Skeletal muscle satellite cell (primary cell): Measurements from ENCODE around the gene CD8A.

Experiments used
- H3K27me3 ChIP-seq: 2 replicates; pipeline ENCODE4 v1.7.0; 2013; ENCODE audit warnings: low read length; ENCODE audit not compliant: control insufficient read depth, insufficient read depth
- H3K36me3 ChIP-seq: 2 replicates; pipeline ENCODE4 v1.7.0; 2013; ENCODE audit warnings: mild to moderate bottlenecking, control low read depth, low read length; ENCODE audit not compliant: insufficient read depth
- H3K4me1 ChIP-seq: 2 replicates; pipeline ENCODE4 v1.7.0; 2013; ENCODE audit warnings: low read length; ENCODE audit not compliant: control insufficient read depth, insufficient read depth
- H3K4me2 ChIP-seq: 2 replicates; pipeline ENCODE4 v1.7.0; 2013; ENCODE audit warnings: mild to moderate bottlenecking, low read length
- H3K4me3 ChIP-seq: 2 replicates; pipeline ENCODE4 v1.7.0; 2013; ENCODE audit warnings: low read length
- H3K9ac ChIP-seq: 2 replicates; pipeline ENCODE4 v1.7.0; 2013; ENCODE audit warnings: mild to moderate bottlenecking, low read depth, low read length, moderate library complexity
- H3K9me3 ChIP-seq: replicated peaks from 2 replicates; pipeline ENCODE4 v1.7.0; 2013; ENCODE audit warnings: mild to moderate bottlenecking, control low read depth, low read length

Gene CD8A

DNA sequence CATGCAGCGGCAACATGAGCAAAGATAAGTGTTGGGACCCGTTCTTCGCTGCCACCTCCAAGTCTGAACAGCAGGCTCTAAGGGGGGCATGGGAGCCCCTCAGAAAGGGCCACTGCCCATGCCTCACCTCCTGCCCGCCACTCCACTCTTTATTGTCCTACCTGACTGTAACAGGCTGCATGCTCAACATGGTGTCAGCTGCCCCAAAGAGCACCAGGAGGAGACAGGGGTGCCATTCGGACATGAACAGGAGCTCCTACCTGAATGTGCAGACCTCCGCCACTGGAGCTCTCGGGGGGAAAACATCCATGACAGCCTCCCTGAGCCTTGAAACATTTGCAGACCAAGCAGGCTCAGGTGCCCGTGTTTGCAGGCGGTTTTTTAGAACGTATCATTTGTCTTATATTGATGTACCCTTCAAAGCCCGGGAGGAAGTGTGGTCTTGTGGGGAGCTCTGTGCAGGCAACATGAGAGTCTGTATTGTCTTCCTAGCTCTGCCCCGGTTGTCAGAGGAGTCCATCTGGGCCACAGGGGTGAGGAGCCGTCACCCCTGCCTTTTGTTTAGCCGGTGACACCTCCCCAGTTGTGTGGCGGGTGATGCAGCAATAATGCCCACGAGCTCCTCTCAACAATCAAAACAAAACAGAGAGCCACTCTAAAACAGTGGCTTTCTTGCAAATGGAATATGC is 35.1 kb upstream of the CD8A start:
- H3K4me1 ChIP-seq, result no peaks in the 10 kb centered on the region
- no peaks in the 10 kb centered on the region for H3K36me3 ChIP-seq
- H3K27me3 ChIP-seq, result peaks cover 29% of the 10 kb centered on the region
- no peaks in the 10 kb centered on the region for H3K9me3 ChIP-seq
- no peak overlapping the region for H3K4me2 ChIP-seq
- no peak overlapping the region for H3K4me3 ChIP-seq
- no peak overlapping the region for H3K9ac ChIP-seq

DNA sequence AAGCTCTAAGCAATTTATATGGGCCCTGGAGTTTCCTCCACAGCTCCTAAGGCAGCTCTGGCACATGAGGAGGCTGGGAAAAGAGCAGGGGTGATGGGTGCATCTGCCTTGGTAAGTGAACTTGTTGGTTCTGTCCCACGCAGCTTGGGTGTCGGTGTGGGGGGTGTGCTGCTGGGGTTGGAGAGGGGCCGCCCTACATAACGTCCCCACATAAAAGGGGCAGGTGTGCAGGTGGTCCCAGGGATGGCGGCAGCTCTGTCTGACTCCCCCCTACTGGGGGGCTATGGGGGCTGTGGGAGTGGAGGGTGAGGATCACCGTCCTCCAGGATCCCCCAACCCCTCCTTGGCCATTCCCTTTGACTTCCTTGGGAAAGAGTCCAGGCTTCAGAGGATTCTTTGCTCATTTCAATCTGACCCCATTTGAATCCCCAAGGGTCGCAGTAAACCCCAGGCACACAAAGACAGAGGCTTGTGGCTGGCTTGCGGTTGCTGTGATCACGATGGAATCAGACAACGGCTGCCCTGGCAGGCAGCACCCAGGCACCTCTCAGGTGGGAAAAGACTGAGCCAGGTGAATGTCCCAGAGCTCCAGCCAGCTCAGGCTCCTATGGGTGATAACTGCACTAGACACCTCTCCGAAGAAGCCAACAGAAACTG is 34.5 kb upstream of the CD8A start:
- H3K27me3 ChIP-seq, result peaks cover 32% of the 10 kb centered on the region
- H3K9me3 ChIP-seq, result no peaks in the 10 kb centered on the region
- H3K9ac ChIP-seq, result no peak overlapping the region
- no peak overlapping the region for H3K4me2 ChIP-seq
- no peak overlapping the region for H3K4me3 ChIP-seq
- no peaks in the 10 kb centered on the region for H3K36me3 ChIP-seq
- no peaks in the 10 kb centered on the region for H3K4me1 ChIP-seq

DNA sequence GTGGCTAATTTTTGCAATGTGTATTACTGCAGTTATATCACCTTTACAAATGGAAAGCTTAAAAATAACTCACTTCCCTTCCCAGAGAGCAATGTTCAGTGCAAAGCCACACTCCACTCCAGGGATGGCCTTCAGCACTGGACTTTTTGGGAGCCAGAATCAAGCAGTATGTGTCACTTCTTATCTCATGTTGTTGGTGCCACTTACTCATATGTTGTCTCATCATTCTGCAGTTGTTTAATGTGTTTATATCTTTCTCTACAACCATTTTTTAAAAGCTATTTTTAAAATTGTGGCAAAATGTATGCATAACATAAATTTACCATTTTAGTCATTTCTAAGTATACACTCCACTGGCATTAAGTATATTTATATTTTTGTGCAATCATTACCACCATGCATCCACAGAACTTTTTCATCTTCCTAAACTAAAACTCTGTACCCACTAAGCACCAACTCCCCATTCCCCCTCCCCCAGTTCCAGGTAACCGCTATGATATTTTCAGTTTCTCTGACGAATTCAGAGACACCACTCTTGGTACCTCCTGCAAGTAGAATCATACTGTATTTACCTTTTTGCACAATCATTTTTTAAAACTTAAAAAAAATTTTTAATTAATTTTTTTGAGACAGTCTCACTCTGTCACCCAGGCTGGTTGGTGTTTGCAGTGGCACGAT is 32.1 kb upstream of the CD8A start:
- H3K27me3 ChIP-seq, result peaks cover 39% of the 10 kb centered on the region
- no peak overlapping the region for H3K4me2 ChIP-seq
- no peak overlapping the region for H3K9ac ChIP-seq
- H3K4me3 ChIP-seq, result no peak overlapping the region
- H3K4me1 ChIP-seq, result no peaks in the 10 kb centered on the region
- H3K9me3 ChIP-seq, result no peaks in the 10 kb centered on the region
- H3K36me3 ChIP-seq, result no peaks in the 10 kb centered on the region

DNA sequence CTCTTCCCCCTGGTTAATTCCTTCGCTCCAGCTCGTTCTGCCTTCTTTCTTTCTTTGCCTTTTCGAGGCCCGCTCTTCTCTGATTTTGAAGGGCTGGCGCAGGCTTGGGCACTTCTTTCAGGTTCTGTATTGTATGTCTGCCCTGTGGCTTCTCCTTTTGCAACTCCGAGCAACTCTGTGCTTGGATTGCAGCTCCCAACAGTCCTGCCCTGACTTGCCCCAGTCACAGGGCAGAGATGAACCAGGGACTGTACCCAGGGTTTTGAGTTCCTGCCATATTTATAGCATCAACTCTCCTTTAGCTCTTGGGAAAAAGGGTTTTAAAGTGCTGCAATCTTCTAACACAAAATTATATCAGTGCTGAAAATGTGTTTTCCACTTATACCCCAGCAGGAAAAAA is 31.1 kb upstream of the CD8A start:
- Histone ChIP-seq H3K4me3 (no peak overlapping the region), H3K9ac (no peak overlapping the region), H3K9me3 (no peaks in the 10 kb centered on the region), H3K4me1 (no peaks in the 10 kb centered on the region), H3K27me3 (peaks cover 36% of the 10 kb centered on the region), H3K36me3 (no peaks in the 10 kb centered on the region), H3K4me2 (no peak overlapping the region)

DNA sequence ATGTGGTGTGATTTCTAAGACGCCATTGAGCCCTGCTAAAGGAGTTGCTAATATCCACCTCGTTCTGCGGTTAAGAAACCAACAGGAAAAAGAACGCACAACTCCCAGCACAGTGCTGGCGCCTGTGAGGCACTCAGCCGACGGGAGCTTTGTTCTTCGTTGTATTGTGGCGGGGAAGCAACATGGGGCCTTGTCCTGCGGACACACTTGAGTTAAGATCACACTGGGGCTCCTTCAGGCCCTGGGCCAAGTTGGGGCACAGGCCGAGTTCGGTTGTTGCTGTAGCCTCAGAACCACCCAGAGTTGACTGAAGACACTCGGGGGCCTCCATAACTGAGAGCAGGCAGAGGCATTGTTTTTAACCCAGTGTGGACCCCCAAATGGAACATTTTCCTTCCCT is 30.6 kb upstream of the CD8A start:
- H3K9ac ChIP-seq, result no peak overlapping the region
- H3K4me1 ChIP-seq, result no peaks in the 10 kb centered on the region
- H3K4me3 ChIP-seq, result no peak overlapping the region
- H3K27me3 ChIP-seq, result peaks cover 40% of the 10 kb centered on the region
- H3K9me3 ChIP-seq, result no peaks in the 10 kb centered on the region
- no peaks in the 10 kb centered on the region for H3K36me3 ChIP-seq
- no peak overlapping the region for H3K4me2 ChIP-seq

DNA sequence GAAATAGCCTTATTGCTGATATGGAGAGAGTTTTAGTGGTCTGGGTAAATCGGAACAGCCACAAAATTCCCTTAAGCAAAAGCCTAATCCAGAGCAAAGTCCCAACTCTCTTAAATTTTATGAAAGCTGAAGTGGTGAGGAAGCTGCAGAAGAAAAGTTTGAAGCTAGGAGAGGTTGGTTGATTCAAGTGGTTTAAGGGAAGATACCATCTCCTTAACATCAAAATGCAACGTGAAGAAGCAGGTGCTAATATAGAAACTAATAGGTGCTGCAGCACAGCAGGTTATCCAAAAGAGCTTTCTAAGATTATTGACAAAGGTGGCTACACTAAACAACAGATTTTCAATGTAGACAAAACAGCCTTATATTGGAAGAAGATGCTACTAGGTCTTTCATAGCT is 28.2 kb upstream of the CD8A start:
- Histone ChIP-seq H3K9me3 (no peaks in the 10 kb centered on the region), H3K4me2 (no peak overlapping the region), H3K27me3 (peaks cover 39% of the 10 kb centered on the region), H3K9ac (no peak overlapping the region), H3K4me1 (no peaks in the 10 kb centered on the region), H3K36me3 (no peaks in the 10 kb centered on the region), H3K4me3 (no peak overlapping the region)

DNA sequence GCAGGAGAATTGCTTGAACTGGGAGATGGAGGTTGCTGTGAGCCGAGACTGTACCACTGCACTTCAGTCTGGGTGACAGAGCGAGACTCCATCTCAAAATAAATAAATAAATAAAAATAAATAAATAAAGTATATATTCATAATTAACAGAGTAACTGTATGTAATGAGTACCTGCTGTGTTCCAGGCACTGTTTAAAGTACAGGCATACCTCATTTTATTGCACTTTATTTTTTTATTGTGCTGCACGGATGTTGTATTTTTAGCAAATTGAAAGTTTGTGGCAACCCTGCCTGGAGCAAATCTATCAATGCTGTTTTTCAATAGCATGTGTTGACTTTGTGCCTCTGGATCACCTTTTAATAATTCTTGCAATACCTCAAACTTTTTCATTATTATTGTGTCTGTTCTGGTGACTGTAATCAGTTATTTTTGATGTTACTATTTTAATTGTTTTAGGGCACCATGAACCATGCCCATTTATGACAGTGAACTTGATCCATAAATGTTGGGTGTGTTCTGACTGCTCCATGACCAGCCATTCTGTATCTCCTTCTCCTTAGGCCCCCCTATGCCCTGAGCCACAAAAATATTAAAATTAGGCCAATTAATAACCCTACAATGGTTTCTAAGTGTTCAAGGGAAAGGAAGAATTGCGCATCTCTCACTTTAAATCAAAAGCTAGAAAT is 27.5 kb upstream of the CD8A start:
- Histone ChIP-seq H3K36me3 (no peaks in the 10 kb centered on the region), H3K27me3 (peaks cover 45% of the 10 kb centered on the region), H3K9ac (no peak overlapping the region), H3K4me2 (no peak overlapping the region), H3K4me3 (no peak overlapping the region), H3K4me1 (no peaks in the 10 kb centered on the region), H3K9me3 (no peaks in the 10 kb centered on the region)

DNA sequence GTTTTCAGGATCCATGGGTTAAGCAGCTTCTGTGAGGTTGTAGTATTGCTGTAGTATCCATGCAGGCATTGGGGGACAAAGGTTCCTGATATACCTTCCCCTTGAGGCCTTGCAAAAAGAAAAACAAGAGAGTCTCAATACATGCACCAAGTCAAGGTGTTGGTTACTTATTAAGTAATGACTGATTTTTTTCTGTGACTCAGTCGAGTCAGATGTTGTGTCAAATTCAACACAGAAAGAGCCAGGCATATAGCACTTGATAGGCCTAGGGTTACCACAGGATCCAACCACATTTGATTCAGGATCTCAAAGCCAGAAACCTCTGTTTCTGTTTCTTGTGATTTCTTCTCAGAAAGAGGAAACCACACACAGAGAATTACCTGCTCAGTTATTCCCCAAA is 24.9 kb upstream of the CD8A start:
- no peaks in the 10 kb centered on the region for H3K4me1 ChIP-seq
- H3K4me2 ChIP-seq, result no peak overlapping the region
- H3K9me3 ChIP-seq, result no peaks in the 10 kb centered on the region
- no peaks in the 10 kb centered on the region for H3K36me3 ChIP-seq
- no peak overlapping the region for H3K4me3 ChIP-seq
- no peak overlapping the region for H3K9ac ChIP-seq
- H3K27me3 ChIP-seq, result peaks cover 65% of the 10 kb centered on the region

DNA sequence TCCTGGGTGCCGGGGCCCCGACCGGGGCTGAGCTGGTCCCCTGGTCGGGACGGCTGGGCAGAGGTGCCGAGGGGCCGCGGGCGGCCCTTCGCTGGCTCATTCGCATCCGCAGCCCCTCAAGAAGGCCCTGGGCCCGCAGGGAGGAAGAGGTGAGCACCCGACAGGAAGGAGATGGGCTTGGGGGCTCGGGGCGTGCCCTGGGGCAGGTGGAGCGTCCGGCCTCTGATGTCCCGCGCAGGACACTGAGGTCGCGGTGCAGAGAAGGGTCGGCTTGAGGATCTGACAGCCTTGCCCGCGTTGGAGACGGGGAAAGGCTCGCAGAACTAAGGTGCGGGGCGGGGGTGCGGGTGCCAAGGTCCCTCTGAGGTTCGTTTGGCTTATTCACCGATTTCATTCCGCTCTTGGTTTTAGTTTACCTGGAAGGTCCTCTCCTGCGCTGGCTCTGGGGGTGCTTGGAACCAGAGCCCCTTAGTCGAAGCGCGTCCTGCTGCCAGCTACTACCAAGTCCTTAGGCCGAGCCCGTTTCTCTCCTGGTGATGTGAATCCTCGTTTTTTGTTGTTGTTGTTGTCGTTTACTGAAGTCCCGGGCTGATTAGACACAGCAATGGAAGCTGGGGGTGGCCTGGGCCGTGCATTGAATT is 18.9 kb upstream of the CD8A start:
- Histone ChIP-seq H3K4me1 (peaks cover 14% of the 10 kb centered on the region), H3K9ac (no peak overlapping the region), H3K36me3 (no peaks in the 10 kb centered on the region), H3K4me3 (no peak overlapping the region), H3K9me3 (no peaks in the 10 kb centered on the region), H3K27me3 (peaks cover 61% of the 10 kb centered on the region), H3K4me2 (no peak overlapping the region)

DNA sequence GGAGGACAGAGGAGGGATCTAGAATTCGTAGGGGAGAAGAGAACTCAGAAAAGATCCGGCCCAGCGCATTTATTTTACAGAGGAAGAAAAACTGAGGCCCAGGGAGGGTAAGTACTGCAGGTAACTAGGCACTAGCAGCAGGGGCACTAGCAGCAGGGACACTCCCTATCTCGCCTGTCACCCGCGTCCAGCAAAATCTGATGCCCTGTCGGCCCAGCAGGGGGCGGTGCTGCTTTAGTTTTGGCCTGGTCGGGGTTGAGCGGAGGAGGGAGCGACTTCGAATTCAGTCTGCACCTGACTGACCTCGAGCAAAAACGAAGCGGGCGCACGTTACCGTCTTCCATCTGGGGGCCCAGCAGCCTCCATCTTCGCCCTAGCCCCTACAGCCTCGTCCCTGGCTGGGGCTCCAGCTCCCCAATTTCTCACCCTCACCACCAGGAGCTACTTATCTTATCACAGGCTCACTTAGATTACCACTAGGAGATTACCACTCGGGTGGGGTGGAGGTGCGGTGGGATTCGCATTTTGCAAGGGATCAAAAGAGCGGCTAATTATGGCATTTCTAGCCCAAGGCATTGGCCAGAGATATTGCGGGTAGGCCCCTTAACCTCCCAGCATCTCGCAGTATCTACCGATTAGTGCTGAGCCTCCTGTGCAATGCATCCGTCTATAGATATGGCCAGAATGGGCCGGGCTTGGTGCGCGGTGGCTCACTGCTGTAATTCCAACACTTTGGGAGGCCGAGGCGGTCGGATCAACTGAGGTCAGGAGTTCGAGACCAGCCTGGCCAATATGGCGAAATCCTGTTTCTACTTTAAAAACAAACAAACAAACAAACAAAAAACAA is 17.8 kb upstream of the CD8A start:
- Histone ChIP-seq H3K4me2 (peak overlapping the region; percentile 81), H3K9ac (no peak overlapping the region), H3K4me1 (peaks cover 14% of the 10 kb centered on the region)

More for the DNA sequence above, 17.8 kb upstream of the CD8A start:
- no peaks in the 10 kb centered on the region for H3K36me3 ChIP-seq
- peaks cover 58% of the 10 kb centered on the region for H3K27me3 ChIP-seq
- H3K9me3 ChIP-seq, result no peaks in the 10 kb centered on the region
- H3K4me3 ChIP-seq, result peak overlapping the region; percentile 61
